Measurements from ENCODE around the gene MRPL14. TPM values are rescaled to one million over a fixed set of nuclear protein-coding genes. Genes with fewer than 3 reads are reported as not detected.

The MRPL14 gene
- total and polyA plus RNA-seq, 10 of the 15 experiments (the other 5 are each of a cell fraction or from before 2014, with no cell fraction given) = 80.5 to 294 (median 122) TPM

- no peak overlapping the region for H3K27ac ChIP-seq (ENCODE audit: control insufficient read depth, insufficient read depth)
- H3K79me2 ChIP-seq (ENCODE audit: control insufficient read depth, insufficient read depth, low read length) = no peaks in the 10 kb centered on the region
- no peak overlapping the region for H2AFZ ChIP-seq (ENCODE audit: control insufficient read depth, low read depth, low read length)
- RAD21 ChIA-PET (ENCODE audit: unreplicated experiment) = interaction anchor here (4.3 to 11.0 kb wide), 3 partner anchors 78 to 414 kb away, joined by 79 to 179 read pairs (median 138); partner anchors contain the start of gene VEGFA
- no TSS peak for BruUV-seq (replicated peaks)
- FAIRE-seq (no peak), DNase-seq (ENCODE audit: low read depth, low spot score) (no peak), ATAC-seq (no peak)
- SMC1A ChIA-PET (ENCODE audit: uncharacterized antibody, unreplicated experiment) = interaction anchor here (1.2 to 5.8 kb wide), 5 partner anchors 8 to 359 kb away, joined by 3 to 87 read pairs (median 5); partner anchors contain the start of gene VEGFA
- H3K4me1 ChIP-seq (ENCODE audit: control insufficient read depth, insufficient read depth, low read length) = peaks cover 29% of the 10 kb centered on the region
- H3K4me3 ChIP-seq = no peak overlapping the region
- no peak for TF ChIP-seq ATF2 (IDR thresholded peaks at IDR 0.05; ENCODE audit: low read length)
- no peak for TF ChIP-seq NR2C2 (IDR thresholded peaks at IDR 0.05; ENCODE audit: borderline replicate concordance, control insufficient read depth, insufficient read length, low read depth)
- TF ChIP-seq BACH1 (IDR thresholded peaks at IDR 0.05; ENCODE audit: borderline replicate concordance) = no peak
- no peak for TF ChIP-seq SIN3A (IDR thresholded peaks at IDR 0.05; ENCODE audit: low read depth, low read length)
- TF ChIP-seq, protein P1, sequence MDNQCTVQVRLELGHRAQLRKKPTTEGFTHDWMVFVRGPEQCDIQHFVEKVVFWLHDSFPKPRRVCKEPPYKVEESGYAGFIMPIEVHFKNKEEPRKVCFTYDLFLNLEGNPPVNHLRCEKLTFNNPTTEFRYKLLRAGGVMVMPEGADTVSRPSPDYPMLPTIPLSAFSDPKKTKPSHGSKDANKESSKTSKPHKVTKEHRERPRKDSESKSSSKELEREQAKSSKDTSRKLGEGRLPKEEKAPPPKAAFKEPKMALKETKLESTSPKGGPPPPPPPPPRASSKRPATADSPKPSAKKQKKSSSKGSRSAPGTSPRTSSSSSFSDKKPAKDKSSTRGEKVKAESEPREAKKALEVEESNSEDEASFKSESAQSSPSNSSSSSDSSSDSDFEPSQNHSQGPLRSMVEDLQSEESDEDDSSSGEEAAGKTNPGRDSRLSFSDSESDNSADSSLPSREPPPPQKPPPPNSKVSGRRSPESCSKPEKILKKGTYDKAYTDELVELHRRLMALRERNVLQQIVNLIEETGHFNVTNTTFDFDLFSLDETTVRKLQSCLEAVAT (IDR thresholded peaks at IDR 0.05) = no peak
- TF ChIP-seq FOS (IDR thresholded peaks at IDR 0.05; ENCODE audit: borderline replicate concordance, extremely low read depth, insufficient read length) = no peak
- no peak for TF ChIP-seq POLR2AphosphoS5 (IDR thresholded peaks at IDR 0.05; ENCODE audit: low read length)
- TF ChIP-seq CREB1 (IDR thresholded peaks at IDR 0.05; ENCODE audit: low read depth) = no peak
- no peak for TF ChIP-seq ATF7 (IDR thresholded peaks at IDR 0.05; ENCODE audit: low read depth)
- TF ChIP-seq EP300 (IDR thresholded peaks at IDR 0.05; ENCODE audit: borderline replicate concordance in 1 of 2, control insufficient read depth in 1 of 2, low read depth in 2 of 2, low read length in 2 of 2) = no peak
- no peaks in the 10 kb centered on the region for H3K9me3 ChIP-seq (replicated peaks; ENCODE audit: control insufficient read depth, insufficient read depth, low read length)
- POLR2A ChIA-PET = interaction anchor here (1.1 to 11.0 kb wide), 2 partner anchors 313 to 452 kb away, joined by 3 to 97 read pairs; partner anchors contain the start of genes GTPBP2 and VEGFA
- no peaks in the 10 kb centered on the region for H3K36me3 ChIP-seq (ENCODE audit: control insufficient read depth in 2 of 2, insufficient read depth in 2 of 2, low read length in 1 of 2)
- 76% methylated on average over 6 of the region's 6 CpGs for WGBS (ENCODE audit: insufficient coverage, insufficient replicate concordance, low lambda C conversion rate, missing lambda C conversion rate)
- CTCF ChIA-PET = interaction anchor here (4.2 to 12.9 kb wide), 5 partner anchors 77 to 416 kb away, joined by 23 to 264 read pairs (median 66); partner anchors contain the start of gene VEGFA
- in situ Hi-C loops (cut with MboI) (no loop called here), intact Hi-C loops (cut with micrococcal nuclease; ENCODE audit: unreplicated experiment) (no loop called here)
- no peak overlapping the region for H3K9ac ChIP-seq (ENCODE audit: control insufficient read depth, insufficient read depth, low read length)
- no peaks in the 10 kb centered on the region for H3K27me3 ChIP-seq (replicated peaks in 1 of 2; ENCODE audit: control insufficient read depth in 2 of 2, insufficient read depth in 2 of 2, low read length in 1 of 2)
- H4K20me1 ChIP-seq (ENCODE audit: control insufficient read depth, insufficient read depth) = no peaks in the 10 kb centered on the region
- H3K4me2 ChIP-seq (ENCODE audit: control insufficient read depth, insufficient read depth) = no peak overlapping the region
Measured at GRCh38 chr6:44081753-44082152, 45.5 kb downstream of the MRPL14 start.

Measured in GM12878 (cell line).